H1 (cell line): Measurements from ENCODE around the gene AGTR2.

Experiments
- ATF2 ChIP-seq: IDR thresholded peaks from 2 replicates; pipeline ENCODE4 v1.6.1; 2012; ENCODE audit warnings: low read length, inconsistent platforms
- CTCF ChIP-seq, 3 experiments: IDR thresholded peaks; 1 replicate in 2 of 3; 2 replicates in 1 of 3; pipeline versions ENCODE4 v1.5.1 to v1.6.1; 2011; ENCODE audit warnings: low read length in 3 of 3, mild to moderate bottlenecking in 3 of 3, inconsistent platforms in 2 of 3, low read depth in 1 of 3, moderate library complexity in 1 of 3; ENCODE audit not compliant: insufficient read depth in 1 of 3; ENCODE audit errors: control extremely low read depth in 1 of 3
- POLR2A ChIP-seq, 2 experiments: IDR thresholded peaks; 1 replicate in 1 of 2; 2 replicates in 1 of 2; pipeline ENCODE4 v1.6.1; 2011; ENCODE audit warnings: low read depth in 2 of 2, low read length in 2 of 2, mild to moderate bottlenecking in 2 of 2; ENCODE audit errors: control extremely low read depth in 1 of 2

- TF ChIP-seq POLR2A (IDR thresholded peaks at IDR 0.05; ENCODE audit: control extremely low read depth in 1 of 2, low read depth in 2 of 2, low read length in 2 of 2) (no peak), ATF2 (no peak), CTCF (IDR thresholded peaks at IDR 0.05; ENCODE audit: control extremely low read depth in 1 of 3, insufficient read depth in 1 of 3, low read depth in 1 of 3, low read length in 3 of 3) (no peak)
Observed at GRCh38 chrX:116194649-116195048, 24.1 kb downstream of the AGTR2 start.
